ENCODE data around the gene DNAJC17.

DNA sequence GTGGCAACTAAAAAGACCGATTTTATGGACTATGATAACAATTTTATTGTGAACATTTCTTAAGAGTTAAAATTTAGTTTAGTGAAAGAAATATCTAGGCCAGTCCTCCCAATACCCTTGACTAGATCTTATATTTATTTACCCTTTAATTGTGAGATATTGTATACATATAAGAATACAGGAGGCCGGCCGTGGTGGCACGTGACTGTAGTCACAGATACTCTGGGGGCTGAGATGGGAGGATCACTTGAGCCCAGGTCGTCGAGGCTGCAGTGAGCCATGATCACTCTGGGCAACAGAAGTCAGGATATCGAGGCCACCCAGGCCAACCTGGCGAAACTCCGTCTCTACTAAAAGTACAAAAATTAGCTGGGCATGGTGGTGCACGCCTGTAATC is 51.5 kb downstream of the DNAJC17 start:
- TF ChIP-seq POLR2A (IDR thresholded peaks at IDR 0.05): no peak
- TF ChIP-seq, protein P1, sequence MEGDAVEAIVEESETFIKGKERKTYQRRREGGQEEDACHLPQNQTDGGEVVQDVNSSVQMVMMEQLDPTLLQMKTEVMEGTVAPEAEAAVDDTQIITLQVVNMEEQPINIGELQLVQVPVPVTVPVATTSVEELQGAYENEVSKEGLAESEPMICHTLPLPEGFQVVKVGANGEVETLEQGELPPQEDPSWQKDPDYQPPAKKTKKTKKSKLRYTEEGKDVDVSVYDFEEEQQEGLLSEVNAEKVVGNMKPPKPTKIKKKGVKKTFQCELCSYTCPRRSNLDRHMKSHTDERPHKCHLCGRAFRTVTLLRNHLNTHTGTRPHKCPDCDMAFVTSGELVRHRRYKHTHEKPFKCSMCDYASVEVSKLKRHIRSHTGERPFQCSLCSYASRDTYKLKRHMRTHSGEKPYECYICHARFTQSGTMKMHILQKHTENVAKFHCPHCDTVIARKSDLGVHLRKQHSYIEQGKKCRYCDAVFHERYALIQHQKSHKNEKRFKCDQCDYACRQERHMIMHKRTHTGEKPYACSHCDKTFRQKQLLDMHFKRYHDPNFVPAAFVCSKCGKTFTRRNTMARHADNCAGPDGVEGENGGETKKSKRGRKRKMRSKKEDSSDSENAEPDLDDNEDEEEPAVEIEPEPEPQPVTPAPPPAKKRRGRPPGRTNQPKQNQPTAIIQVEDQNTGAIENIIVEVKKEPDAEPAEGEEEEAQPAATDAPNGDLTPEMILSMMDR (IDR thresholded peaks at IDR 0.05): no peak
